Activated T-cell treated with anti-CD3 and anti-CD28 coated beads, Interleukin-2, amount 50 U/mL, for 1 hour (primary cell): ENCODE results near the gene PTPRM.
"Not testable (repeated sequence)": the region's sequence is repeated elsewhere in the genome, so short reads cannot be mapped to it uniquely, and the experiment has no call there.

Source experiments
- DNase-seq: peaks from one replicate; pipeline ENCODE4 v3.0.0-alpha.2; 2020

PTPRM gene

DNA sequence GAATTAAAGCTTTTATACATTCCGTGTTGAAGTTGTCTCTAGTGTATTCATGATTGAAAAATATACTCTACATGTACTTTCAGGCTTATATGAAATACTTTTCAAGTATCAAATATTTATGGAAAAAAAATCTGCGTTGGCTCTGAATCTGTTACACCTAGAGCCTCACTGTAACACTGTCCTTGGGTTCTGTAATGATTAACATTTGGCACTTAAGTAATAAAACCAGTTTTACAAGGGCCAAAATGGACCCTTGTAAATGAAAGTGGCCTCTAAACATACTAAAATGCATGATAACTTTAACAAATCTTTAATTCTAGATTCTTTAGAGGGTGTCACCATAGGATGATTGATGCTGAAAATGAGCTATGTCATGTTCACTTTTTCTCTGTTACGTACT lies 162.8 kb downstream of the PTPRM start:
- DNase-seq: no peak

DNA sequence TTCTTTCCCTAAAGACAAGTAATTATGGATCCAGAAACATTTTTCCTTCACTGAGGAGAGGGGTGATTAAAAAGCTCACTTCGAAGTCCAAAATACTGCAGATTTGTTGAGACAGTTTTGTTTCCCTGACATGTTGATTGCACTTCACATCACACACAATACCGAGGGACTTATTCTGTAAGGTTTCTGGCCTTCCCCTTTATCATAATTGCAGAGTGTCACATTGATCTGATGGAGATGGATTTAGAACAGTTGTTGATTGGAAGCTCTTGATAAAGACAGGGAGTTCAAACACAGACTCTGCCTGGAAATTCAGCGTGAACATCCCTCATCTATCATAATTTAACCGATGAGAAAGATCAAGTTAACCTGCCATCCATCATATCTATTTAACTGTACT lies 163.6 kb downstream of the PTPRM start:
- DNase-seq: no peak

DNA sequence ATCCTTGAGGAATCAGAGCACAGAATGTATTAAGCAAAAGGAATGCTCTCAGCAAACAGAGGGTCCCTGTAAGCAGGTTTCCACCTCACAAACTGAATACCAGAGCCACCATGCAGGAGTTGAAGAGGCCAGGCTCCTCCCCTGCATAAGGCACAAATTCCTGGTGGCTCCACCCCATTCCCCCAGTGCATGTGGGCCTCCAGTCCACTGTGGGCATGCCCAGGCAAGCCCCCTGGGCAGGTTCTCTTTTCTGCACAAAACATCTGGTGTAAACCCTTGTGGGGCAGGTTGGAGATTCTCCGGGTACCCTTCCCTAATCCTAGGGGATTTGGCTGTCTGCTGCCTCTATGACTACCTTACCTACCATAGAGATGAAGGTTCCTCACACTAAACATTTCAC lies 166.5 kb downstream of the PTPRM start:
- no peak for DNase-seq

DNA sequence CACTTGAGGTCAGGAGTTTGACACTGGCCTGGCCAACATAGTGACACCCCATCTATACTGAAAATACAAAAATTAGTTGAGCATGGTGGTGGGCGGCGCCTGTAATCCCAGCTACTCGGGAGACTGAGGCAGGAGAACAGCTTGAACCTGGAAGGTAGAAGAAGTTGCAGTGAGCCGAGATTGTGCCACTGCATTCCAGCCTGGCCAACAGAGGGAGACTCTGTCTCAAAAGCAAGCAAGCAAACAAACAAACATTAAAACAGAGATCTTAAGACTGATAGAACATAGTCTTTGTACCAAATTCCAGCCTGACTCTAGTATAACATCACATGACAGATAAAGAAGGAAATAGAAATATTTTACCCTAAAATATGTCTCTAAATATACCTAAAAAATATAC lies 168.1 kb downstream of the PTPRM start:
- no peak for DNase-seq

DNA sequence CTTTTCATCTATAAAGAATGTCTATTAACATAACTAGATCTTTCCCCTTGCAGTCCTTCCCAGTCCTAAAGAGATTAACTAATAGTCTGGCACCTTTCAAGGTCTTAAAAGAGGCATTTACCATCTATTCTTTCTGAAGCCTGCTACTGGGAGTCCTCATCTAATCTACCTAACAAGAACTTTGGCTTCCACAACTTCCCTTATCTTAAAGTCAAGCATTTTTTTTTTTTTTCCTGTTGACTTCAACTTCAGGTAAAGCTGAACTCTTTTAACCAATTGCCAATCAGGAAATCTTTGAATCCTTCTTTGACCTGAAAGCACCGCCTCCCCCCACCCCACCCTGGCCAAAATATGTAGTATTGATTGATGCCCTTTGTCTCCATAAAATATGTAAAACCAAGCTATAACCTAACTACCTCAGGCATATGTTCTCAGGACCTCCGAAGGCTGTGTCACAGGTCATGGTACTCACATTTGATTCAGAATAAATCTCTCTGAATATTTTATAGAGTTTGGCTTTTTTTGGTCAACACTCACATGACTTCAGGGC lies 168.6 kb downstream of the PTPRM start:
- no peak for DNase-seq

DNA sequence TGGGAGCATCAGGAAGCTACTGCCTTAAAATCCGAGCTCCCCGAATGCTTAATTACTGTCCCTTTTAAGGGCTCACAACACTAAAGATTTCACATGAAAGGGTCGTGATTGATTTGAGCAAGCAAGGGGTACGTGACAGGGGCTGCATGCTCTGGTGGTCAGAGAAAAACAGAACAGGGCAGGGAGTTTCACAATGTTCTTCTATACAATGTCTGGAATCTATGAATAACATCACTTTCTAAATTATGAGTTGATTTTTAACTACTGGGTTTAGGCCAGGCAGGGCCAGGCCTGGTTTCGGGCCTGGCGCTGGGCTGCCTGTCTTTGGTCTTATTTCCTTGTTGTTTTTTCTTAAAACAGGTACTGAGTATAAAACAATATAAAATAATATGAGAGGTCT lies 169.4 kb downstream of the PTPRM start:
- not testable (repeated sequence) for DNase-seq

DNA sequence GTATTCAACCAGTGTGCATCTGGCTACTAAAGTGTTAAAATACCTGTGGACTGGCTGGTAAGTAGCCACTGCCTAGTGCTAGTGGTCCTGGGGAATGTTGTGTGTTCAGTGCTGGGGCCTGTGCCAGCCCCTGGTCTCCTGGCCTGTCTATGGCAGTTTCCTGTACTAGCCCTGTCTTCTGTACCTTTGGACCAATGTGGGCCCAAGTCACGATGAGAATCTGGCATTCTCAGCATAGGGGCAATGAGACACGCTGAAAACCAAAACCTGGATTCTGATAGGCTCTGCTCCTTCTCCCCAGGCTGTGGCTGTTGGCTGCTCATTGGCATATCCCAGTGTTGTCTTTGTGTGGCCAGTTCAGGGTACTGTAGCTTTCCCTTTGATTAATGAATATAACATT lies 170.4 kb downstream of the PTPRM start:
- DNase-seq: no peak

DNA sequence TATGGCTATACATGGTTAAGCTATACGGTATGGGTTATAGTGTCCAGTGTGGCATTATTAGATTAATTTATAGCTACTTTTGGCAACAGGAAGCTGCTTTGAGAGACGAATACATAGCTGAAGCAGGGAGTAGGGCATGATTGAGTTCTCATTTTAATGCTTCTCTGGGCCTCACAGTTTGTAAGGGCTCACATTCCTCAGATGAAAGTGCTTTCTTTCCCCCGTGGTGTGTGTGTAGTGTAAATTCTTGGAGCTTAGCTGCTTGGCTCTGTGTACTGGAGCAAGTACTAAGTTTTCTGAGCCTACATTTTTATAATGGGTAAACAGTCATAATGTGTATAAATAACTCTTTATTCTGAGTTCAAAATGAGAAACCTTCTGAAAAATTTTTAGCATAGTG lies 173.7 kb downstream of the PTPRM start:
- DNase-seq: no peak

DNA sequence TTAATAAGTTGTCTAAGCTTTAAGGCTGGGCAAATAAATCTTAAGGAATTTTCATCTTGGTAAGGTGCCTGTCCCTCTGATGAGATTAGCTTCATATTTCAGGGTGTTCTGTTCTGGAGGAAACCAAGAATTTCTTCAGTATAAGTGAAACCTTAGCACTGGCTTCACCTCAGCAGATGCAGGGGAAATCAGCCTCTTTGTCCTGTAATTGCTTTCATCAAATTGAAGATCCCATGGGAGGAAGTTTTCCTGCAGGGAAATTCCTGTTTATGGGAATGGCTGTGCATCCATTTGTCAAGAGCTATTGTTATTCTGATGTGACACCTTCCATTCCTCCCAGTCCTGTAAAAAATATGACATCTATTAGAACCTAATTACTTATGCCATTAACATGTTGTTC lies 174.5 kb downstream of the PTPRM start:
- no peak for DNase-seq

DNA sequence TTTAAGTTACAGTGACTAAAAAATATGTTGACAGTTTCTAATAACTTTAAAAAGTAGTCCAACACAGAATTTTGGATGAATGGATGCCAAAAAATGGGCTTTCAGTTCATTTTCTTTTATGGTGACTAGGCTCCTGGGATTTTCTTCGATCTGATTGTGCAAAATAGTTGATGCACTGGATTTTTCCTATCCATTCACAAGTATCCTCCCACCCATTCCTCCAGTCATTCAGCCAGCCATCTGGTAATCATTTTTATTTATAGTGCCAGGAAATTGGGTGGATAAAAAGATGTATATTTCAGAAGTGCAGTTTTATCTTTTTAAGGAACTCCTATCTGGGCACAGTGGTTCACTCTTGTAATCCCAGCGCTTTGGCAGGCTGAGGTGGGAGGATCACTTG lies 175.1 kb downstream of the PTPRM start:
- no peak for DNase-seq

DNA sequence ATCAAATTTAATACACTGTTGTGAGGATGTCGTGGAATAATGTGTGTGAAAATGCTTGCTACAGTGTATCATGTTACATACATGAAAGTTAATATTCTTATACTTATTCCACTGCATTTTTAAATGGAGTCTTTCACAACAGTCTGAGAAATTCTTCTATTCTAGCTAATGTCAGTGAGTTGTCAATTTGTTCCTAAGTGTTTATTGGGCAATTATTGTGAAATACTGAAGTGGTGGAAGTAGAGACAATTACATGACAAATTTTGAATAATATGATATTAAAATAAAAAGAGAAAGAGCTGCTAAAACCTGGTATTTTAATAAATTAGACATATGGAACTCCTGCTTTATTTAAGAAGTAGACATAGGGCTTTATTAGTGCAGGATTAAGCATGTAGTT lies 176.1 kb downstream of the PTPRM start:
- DNase-seq: no peak

DNA sequence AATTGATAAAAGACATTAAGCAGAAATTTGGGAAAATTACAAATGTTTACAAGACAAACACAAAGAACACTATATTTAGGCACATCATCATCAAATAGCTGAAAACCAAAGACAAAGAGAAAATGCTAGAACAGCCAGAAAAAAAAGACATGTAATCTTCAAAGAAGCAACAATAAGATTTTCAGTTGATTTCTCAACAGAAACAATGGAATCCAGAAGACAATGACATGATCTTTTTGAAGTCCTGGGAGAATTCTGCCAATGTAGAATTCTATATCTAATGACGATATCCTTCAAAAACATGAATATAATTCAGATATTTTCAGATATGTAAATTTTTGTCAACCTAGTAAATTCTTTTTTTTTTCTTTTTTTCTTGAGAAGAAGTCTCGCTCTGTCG lies 179.0 kb downstream of the PTPRM start:
- DNase-seq: no peak

DNA sequence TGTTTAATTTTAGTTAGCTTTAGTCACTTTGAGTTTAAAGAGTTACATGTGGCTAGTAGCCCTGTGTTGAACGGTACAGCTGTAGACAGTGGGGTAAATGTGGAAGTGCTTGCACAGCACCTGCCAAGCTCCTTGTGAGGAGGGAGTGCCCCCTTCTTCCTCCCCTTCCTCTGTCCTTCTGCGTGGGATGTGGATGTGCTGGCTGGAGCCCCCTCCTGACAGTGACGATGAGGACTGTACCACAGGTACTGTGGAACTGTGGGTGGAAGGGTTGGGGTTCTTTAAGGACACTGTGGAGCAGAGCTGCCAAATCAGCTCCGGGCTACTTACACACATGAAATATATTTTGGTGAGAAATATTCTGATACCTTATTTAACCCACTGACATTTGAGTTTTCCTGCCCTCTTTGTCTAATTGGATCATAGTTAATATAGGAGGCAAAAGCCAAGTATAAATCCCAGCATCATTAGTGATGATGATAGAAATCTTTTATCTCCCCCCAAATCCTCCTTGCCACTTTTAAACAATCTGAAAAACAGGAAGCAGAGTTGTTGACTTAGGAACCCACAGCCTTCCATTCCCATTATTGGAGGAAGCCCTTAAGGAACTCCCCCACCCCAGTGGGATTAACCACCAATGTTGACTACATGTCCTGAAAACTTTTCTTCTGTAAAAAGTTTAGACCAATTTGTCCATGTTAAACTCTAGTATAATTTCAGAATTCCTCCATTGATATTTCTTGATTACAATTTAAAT lies 181.3 kb downstream of the PTPRM start:
- no peak for DNase-seq

DNA sequence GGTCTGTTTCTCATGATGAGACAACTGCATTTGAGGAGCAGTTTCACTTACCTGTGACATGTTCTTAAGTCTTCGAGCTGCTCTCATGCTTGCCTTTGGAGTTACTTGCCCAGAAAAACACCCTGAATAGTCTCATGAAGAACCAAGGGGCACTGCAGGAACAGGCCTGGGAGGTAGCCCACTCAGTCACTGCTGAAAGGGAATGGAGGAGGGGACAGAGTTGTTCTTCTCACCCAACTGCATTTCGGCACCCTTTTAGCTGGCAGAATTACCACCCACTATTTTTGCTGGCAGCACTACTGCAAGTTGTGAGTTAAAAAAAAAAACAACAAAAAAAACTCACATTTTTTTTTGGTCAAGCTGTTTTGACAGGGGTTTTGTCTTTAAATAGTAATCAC lies 181.9 kb downstream of the PTPRM start:
- DNase-seq: no peak

DNA sequence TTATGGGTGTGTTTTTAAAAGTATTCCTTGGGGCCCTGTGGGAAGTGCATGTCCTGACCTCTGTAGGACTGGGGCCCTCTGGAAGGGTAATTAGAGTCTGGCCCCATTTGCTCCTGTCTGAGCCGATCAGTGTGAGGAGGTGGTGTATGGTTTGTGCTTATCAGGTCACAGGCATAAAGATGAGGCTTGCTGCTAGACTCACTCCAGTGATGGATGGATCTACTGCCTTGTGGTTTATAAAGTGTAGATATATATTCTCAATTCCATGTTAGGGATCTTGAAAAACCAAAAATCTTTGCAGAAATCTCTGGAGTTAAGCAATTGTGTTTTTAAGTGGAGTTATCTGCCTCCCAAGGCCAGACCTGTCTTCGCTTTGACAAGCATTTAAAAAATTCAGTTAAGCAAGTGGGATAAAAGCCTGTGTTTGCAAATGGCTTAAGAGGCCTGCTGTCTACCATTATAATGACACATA lies 182.4 kb downstream of the PTPRM start:
- no peak for DNase-seq

DNA sequence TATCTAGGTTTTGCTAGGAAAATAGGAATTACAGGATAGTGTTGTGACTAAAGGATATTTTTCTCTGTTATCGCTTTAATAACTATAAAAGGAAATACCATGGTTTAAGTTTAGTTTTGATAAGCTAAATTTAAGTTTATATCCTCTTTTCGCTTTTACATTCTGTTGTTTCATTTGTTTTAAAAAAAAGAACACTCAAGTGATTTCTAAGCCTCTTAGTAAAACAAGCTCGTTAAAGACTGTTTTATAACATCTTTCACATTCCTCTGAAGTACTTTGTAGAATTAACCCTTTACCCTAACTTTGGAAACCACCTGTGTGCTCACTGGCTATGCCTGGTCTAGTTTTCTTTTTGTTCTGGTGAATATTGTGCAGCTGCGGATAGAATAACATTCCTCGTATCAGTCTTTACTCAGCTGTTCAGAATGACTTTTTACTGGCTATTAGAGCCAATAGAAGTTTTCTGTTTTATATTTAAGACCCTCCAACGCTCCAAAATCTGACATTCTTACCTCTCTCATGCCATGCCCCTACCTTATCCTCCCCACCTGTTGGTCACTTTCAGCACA lies 183.1 kb downstream of the PTPRM start:
- DNase-seq: no peak

DNA sequence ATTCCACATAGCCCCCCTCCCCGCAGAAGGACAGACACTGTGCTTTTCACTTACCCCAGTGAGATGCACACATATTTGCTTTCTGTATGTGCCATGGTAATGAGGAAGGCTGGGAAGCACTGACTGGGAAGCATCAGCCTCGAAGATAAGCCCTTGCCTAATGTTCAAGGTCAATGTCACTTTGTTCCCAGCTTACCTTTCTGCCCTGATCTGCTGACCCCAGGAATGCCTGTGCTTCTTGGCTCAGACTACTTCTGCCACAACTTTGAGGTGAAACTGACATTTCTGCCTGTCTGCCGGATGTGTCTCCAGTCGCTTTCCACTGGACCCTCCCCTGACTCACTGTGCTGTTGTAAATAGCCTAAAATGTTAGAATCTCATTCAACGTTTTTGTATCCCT lies 183.8 kb downstream of the PTPRM start:
- no peak for DNase-seq

DNA sequence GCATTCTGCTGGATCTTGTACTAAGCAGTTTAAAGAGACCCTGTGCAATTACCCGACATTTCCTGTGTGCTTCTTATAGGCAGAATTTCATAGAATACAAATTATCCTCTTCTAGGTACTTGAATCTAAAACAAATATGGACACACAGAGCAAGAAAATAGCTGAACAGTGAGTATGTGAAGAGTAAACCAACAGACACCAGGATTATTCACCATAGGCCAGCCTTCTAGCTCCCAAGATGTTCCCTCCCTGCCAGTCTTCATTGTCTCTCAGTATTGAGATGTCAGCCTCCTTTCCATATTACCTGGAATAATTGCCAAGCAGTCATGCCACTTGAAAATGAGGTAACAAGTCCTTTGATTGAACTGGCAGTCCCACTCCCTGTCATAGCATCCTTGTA lies 187.1 kb downstream of the PTPRM start:
- no peak for DNase-seq

DNA sequence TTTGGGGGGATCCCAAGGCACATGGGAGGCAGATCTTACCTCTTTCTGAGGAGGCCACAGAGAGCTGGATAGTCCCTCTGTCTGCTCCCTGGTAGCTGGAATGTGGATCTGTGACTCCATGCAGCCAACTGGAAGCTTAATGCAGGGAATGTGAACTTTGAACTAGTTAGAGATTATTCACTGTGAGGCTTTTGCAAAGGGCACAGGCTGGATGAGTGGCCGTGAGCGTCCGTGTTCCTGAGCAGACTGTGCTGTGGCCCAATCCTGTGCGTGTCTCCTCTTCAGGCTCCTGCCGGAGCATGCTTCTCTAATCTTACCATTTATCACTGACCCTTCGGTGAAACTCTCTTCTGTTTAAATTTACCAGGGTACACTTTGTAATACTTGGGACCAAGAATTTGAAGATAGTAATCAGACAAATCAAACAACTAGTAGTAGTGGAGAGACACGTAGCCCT lies 187.6 kb downstream of the PTPRM start:
- no peak for DNase-seq

DNA sequence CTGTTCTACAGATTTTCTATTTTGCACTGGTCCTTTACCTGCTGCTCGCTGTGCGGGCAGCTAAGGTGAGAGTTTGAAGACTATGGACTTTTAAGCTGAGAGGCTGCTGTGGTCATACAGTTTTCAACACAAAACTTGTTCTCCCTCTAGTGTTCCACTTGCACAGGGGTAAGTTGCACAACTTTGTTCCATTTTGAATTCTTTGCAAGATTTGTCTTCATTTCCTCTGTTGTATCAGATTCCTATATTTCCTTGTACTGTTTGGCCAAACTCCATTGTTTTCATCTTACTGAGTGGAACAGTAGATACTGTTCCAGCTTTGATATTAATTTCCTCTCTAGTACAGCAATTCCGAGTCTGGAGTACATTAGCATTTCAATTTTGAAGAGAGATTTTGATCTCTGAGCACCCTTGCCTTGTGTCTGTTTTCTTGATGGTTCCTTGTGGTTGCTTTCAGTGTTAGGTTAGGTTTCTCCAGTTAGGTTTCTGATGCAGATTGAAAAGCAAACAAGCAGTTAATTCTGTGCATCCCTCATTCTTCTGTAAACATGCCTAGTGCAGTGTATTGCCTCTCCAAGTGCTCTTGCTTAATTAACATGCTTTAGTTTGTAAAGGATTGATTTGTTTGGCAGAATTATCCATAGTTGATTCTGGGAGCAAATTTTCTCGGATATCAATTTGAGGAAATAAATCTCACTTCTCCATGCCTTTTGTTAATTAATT lies 188.8 kb downstream of the PTPRM start:
- no peak for DNase-seq

DNA sequence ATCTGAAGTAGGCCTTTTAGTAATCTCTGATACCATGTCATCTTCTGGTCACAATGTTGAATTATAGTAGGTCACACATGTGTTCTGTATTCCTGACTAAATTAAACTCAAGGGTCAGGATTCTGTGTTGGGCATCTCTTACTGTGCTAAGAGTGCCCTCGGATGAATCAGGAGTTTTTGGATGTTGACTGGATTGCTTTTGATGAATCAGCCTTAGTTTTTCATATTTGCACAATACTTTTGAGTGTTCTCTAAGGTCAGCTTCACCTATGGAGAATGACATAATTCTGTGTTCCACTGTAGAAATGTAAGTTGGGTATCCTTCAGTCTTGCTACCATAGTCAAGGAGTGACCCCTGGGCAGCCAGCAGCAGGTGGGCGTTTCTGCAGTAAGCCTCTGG lies 190.1 kb downstream of the PTPRM start:
- no peak for DNase-seq

DNA sequence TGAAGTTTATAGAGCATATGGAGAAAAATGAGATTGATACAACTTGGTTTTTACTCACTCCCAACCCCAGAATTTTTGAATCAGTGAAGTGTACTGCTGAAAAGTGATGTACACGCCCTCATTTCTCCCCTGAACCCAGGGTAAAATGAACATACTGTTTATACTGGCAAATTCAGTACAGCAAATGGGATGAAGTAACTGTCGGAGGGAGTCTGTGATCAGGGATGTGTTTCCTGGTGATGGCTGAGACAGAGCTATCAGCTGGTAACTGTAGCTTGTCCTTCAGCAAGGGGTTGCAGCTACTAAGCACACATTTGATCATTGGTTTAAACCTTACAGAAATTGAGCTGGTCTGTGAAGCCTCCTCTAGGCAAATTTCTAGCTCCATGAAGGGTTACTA lies 191.6 kb downstream of the PTPRM start:
- no peak for DNase-seq

DNA sequence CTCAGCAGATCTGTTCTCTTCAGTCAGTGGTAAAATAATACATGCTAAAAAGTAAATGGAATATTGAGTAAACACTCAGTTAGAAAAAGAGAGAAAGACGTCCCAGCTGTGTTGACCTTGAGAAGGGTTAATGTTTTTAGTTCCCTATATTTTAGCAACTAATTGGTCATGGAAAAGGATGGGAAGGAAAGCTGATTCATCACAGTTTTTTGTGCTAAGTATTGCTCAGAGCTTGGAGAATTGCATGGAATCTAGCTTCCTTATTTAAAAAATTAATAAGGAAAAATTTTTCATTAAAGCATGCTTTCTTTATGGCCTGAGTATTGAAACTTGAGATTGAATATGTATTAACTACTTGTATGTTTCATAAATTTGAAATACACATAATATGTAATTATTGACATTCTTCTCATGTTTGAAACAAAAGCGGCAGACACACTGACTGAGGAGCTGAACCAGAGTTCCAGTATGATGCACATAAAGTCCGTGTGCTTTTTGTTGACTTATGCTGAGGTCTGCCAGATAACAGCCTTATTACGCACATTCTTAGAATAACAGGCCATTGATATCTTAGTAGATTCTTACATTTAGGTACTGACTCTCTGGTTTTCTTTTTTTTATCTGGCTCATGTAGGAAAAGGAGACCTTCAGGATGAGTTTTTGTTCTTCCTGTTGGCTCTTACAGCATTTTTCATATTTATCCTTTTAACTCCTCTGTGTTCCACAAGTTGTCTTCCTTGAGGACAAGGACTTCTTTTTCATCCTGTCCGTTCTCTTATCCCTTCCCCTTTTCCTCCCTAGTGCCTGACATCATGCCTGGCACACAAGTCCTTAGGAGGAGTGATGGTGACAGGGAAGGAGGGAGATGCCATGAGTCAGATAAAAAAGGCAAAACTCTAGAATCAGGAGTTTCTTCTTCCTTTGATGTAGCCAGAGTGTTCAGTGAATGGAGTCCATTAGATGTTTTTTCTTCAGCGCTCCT lies 194.1 kb downstream of the PTPRM start:
- no peak for DNase-seq
